NCI-H2227 (cell line): Measurements from ENCODE around the gene TFPI2.

Experiments
- DNase-seq: peaks from one replicate; lab custom pipeline; 2025; ENCODE audit not compliant: unreplicated experiment; lab: John Stamatoyannopoulos, UW

TFPI2 gene

GRCh38 chr7:93860261-93860660 lies 30.3 kb downstream of the TFPI2 start:
- no peak for DNase-seq

GRCh38 chr7:93858857-93859256 lies 31.7 kb downstream of the TFPI2 start:
- DNase-seq, result no peak

- DNase-seq, result no peak
Observed at GRCh38 chr7:93856323-93856722, 34.2 kb downstream of the TFPI2 start.

- no peak for DNase-seq
Observed at GRCh38 chr7:93855797-93856196, 34.8 kb downstream of the TFPI2 start.

GRCh38 chr7:93854480-93854879 lies 36.1 kb downstream of the TFPI2 start:
- DNase-seq, result no peak

GRCh38 chr7:93851536-93851935 lies 39.0 kb downstream of the TFPI2 start:
- no peak for DNase-seq

GRCh38 chr7:93843260-93843659 lies 47.3 kb downstream of the TFPI2 start:
- no peak for DNase-seq

- DNase-seq, result no peak
Observed at GRCh38 chr7:93838966-93839365, 51.6 kb downstream of the TFPI2 start.

GRCh38 chr7:93837245-93837644 lies 53.3 kb downstream of the TFPI2 start:
- DNase-seq, result no peak

GRCh38 chr7:93836116-93836515 lies 54.4 kb downstream of the TFPI2 start:
- DNase-seq, result no peak

- DNase-seq, result no peak
Observed at GRCh38 chr7:93835702-93836101, 54.9 kb downstream of the TFPI2 start.
